H1 (cell line): ENCODE results near the gene PTP4A1. TPM values are rescaled to one million over a fixed set of nuclear protein-coding genes. Genes with fewer than 3 reads are reported as not detected.

Experiments
- CTCF ChIA-PET: fragments of 300-600 bp; sonication (Branson Sonifier 250); formaldehyde crosslinking; loops from one replicate; lab custom pipeline; 2021; ENCODE audit not compliant: partially characterized antibody; lab: Charles Lee
- POLR2A ChIA-PET: fragments of 300-600 bp; sonication (Branson Sonifier 250); formaldehyde crosslinking; loops from one replicate; lab custom pipeline; 2021; ENCODE audit warnings: inconsistent platforms; ENCODE audit not compliant: partially characterized antibody; lab: Charles Lee
- DNase-seq, 2 experiments: peaks; one replicate each; pipeline versions ENCODE4 v3.0.0 to v3.0.0-alpha.2; 2010 to 2022; ENCODE audit warnings: low spot score in 2 of 2, low read depth in 1 of 2, mixed read lengths in 1 of 2
- FAIRE-seq: peaks from 2 replicates; lab custom pipeline; 2011; peaks lifted over from hg19 to GRCh38; lab: Jason Lieb, UNC
- H2AFZ ChIP-seq: 2 replicates; pipeline ENCODE4 v1.8.1; 2012; ENCODE audit warnings: low read length, inconsistent platforms
- H2AK5ac ChIP-seq: 2 replicates; pipeline ENCODE4 v1.6.1; 2013; ENCODE audit warnings: low read depth, low read length
- H2BK120ac ChIP-seq: replicated peaks from 2 replicates; pipeline ENCODE3; 2013; ENCODE audit warnings: low read depth, low read length, inconsistent platforms
- H2BK12ac ChIP-seq: 2 replicates; pipeline ENCODE4 v1.6.1; 2013; ENCODE audit warnings: low read depth, low read length
- H2BK15ac ChIP-seq: 2 replicates; pipeline ENCODE4 v1.6.1; 2013; ENCODE audit warnings: low read length
- H2BK20ac ChIP-seq: 2 replicates; pipeline ENCODE4 v1.6.1; 2013; ENCODE audit warnings: low read length
- H2BK5ac ChIP-seq: 2 replicates; pipeline ENCODE4 v1.6.1; 2013; ENCODE audit warnings: low read depth, low read length
- H3K14ac ChIP-seq: 2 replicates; pipeline ENCODE4 v1.6.1; 2013; ENCODE audit warnings: inconsistent platforms; ENCODE audit not compliant: insufficient read length
- H3K18ac ChIP-seq: 2 replicates; pipeline ENCODE4 v1.6.1; 2013; ENCODE audit warnings: low read length; ENCODE audit errors: extremely low read depth
- H3K23ac ChIP-seq: 2 replicates; pipeline ENCODE4 v1.6.1; 2013; ENCODE audit warnings: inconsistent platforms; ENCODE audit not compliant: insufficient read length
- H3K23me2 ChIP-seq: 2 replicates; pipeline ENCODE4 v1.6.1; 2013; ENCODE audit warnings: low read depth, low read length
- H3K27ac ChIP-seq: 2 replicates; pipeline ENCODE4 v1.6.1; 2011; ENCODE audit warnings: low read depth, low read length, inconsistent platforms
- H3K27me3 ChIP-seq, 4 experiments: replicated peaks in 1 of 4; 1 replicate in 1 of 4; 2 replicates in 3 of 4; pipeline versions ENCODE4 v1.6.1 to v1.8.1; 2011 to 2013; ENCODE audit warnings: low read length in 3 of 4, mild to moderate bottlenecking in 3 of 4, inconsistent platforms in 2 of 4, mixed read lengths in 2 of 4, moderate library complexity in 1 of 4; ENCODE audit not compliant: control insufficient read depth in 3 of 4, insufficient read depth in 3 of 4; ENCODE audit errors: extremely low read depth in 1 of 4
- H3K36me3 ChIP-seq, 4 experiments: 2 replicates each; pipeline versions ENCODE4 v1.6.1 to v1.8.1; 2011 to 2013; ENCODE audit warnings: mild to moderate bottlenecking in 4 of 4, low read length in 3 of 4, moderate library complexity in 2 of 4, control low read depth in 1 of 4, inconsistent platforms in 1 of 4; ENCODE audit not compliant: insufficient read depth in 4 of 4, control insufficient read depth in 2 of 4
- H3K4ac ChIP-seq: replicated peaks from 2 replicates; pipeline ENCODE3; 2013; ENCODE audit warnings: low read length, low read depth, mixed read lengths, inconsistent platforms; ENCODE audit not compliant: insufficient read length
- H3K4me1 ChIP-seq, 4 experiments: replicated peaks in 1 of 4; 1 replicate in 1 of 4; 2 replicates in 3 of 4; pipeline versions ENCODE4 v1.6.1 to v1.8.1; 2011 to 2013; ENCODE audit warnings: low read length in 3 of 4, inconsistent platforms in 2 of 4, mixed read lengths in 1 of 4; ENCODE audit not compliant: insufficient read depth in 4 of 4, control insufficient read depth in 3 of 4
- H3K4me2 ChIP-seq, 2 experiments: 2 replicates each; pipeline versions ENCODE4 v1.6.1 to v1.8.1; 2011 to 2013; ENCODE audit warnings: low read depth in 2 of 2, low read length in 2 of 2, control low read depth in 1 of 2, inconsistent platforms in 1 of 2, mild to moderate bottlenecking in 1 of 2; ENCODE audit not compliant: insufficient read depth in 1 of 2
- H3K4me3 ChIP-seq, 4 experiments: fragments of 200-600, 300-600 bp in 1 of 4; sonication (generic), shearing (Covaris generic), sonication (Bioruptor Twin) in 1 of 4; 2 replicates each; pipeline versions ENCODE4 v1.5.1 to v1.8.1; 2011 to 2016; ENCODE audit warnings: low read length in 4 of 4, low read depth in 3 of 4, control low read depth in 2 of 4, inconsistent platforms in 2 of 4, mild to moderate bottlenecking in 2 of 4, mixed read lengths in 1 of 4, moderate library complexity in 1 of 4; ENCODE audit not compliant: insufficient read depth in 2 of 4; ENCODE audit errors: extremely low read depth in 1 of 4
- H3K56ac ChIP-seq: replicated peaks from 2 replicates; pipeline ENCODE3; 2013; ENCODE audit warnings: low read depth, mild to moderate bottlenecking, mixed read lengths, low read length, inconsistent platforms; ENCODE audit not compliant: insufficient read length
- H3K79me1 ChIP-seq: 2 replicates; pipeline ENCODE4 v1.6.1; 2013; ENCODE audit warnings: low read depth, low read length, control low read depth
- H3K79me2 ChIP-seq, 2 experiments: 2 replicates each; pipeline versions ENCODE4 v1.6.1 to v1.8.1; 2012 to 2013; ENCODE audit warnings: low read length in 2 of 2, mild to moderate bottlenecking in 2 of 2, inconsistent platforms in 1 of 2; ENCODE audit not compliant: insufficient read depth in 2 of 2, control insufficient read depth in 1 of 2
- H3K9ac ChIP-seq, 4 experiments: replicated peaks in 1 of 4; 1 replicate in 1 of 4; 2 replicates in 3 of 4; pipeline versions ENCODE4 v1.6.1 to v1.8.1; 2011 to 2013; ENCODE audit warnings: low read depth in 3 of 4, low read length in 3 of 4, control low read depth in 2 of 4, mild to moderate bottlenecking in 2 of 4, moderate library complexity in 2 of 4, inconsistent platforms in 1 of 4; ENCODE audit errors: extremely low read depth in 1 of 4
- H3K9me3 ChIP-seq, 2 experiments: 2 replicates each; pipeline versions ENCODE4 v1.6.1 to v1.8.1; 2012 to 2013; ENCODE audit warnings: mild to moderate bottlenecking in 2 of 2, moderate library complexity in 2 of 2, control low read depth in 1 of 2, inconsistent platforms in 1 of 2, low read depth in 1 of 2, low read length in 1 of 2, mixed read lengths in 1 of 2; ENCODE audit not compliant: insufficient read depth in 2 of 2
- H4K20me1 ChIP-seq, 2 experiments: replicated peaks in 1 of 2; 2 replicates each; pipeline versions ENCODE3 to v1.8.1; 2011 to 2013; ENCODE audit warnings: inconsistent platforms in 2 of 2, low read length in 2 of 2, mild to moderate bottlenecking in 1 of 2; ENCODE audit not compliant: insufficient read depth in 2 of 2, control insufficient read depth in 1 of 2
- H4K5ac ChIP-seq: 2 replicates; pipeline ENCODE4 v1.6.1; 2013; ENCODE audit warnings: low read length, low read depth, mixed read lengths, inconsistent platforms; ENCODE audit not compliant: insufficient read length
- H4K8ac ChIP-seq: 2 replicates; pipeline ENCODE4 v1.8.0; 2013; ENCODE audit warnings: mild to moderate bottlenecking, moderate library complexity, low read length, inconsistent platforms; ENCODE audit not compliant: insufficient read depth; ENCODE audit errors: extremely low read depth
- H4K91ac ChIP-seq: replicated peaks from 2 replicates; pipeline ENCODE3; 2013; ENCODE audit warnings: low read length, mixed read lengths, inconsistent platforms; ENCODE audit not compliant: insufficient read length
- ASH2L ChIP-seq: fragments of 200-600, 300-600 bp; sonication (generic); IDR thresholded peaks from one replicate; pipeline ENCODE4 v1.7.1; 2017; ENCODE audit warnings: low read length
- TBP ChIP-seq: IDR thresholded peaks from 2 replicates; pipeline ENCODE4 v1.6.1; 2011; ENCODE audit warnings: low read depth, low read length, improper control_type of control experiment
- WGBS, 2 experiments: shearing (Covaris generic) in 1 of 2; methylation state at CpG; one replicate each; pipeline versions ENCODE4 v1.1.6 to v1.1.7; 2013 to 2015; ENCODE audit warnings: low lambda C conversion rate in 2 of 2, mixed read lengths in 2 of 2, inconsistent platforms in 1 of 2, low coverage in 1 of 2, missing lambda C conversion rate in 1 of 2; ENCODE audit not compliant: insufficient replicate concordance in 2 of 2, insufficient coverage in 1 of 2, insufficient read length in 1 of 2; ENCODE audit errors: extremely low coverage in 1 of 2, missing lambda C conversion rate in 1 of 2; 5-methylcytosine and 5-hydroxymethylcytosine counted together
- polyA plus RNA-seq, 7 experiments: library from polyadenylated mRNA; depleted of rRNA in 3 of 7; stranded (reverse) in 5 of 7; unstranded in 2 of 7; fragments of >200 nt in 5 of 7; fragments of 200-250 nt in 2 of 7; gene quantifications; 1 replicate in 5 of 7; 2 replicates in 1 of 7; 4 replicates in 1 of 7; pipeline versions ENCODE4 v1.2.1 to v1.2.3, GENCODE V29; 2011 to 2013; ENCODE audit warnings: missing spikeins in 2 of 7, mixed read lengths in 2 of 7
- total RNA-seq: library from RNA; stranded (reverse); fragmentation: NEBNext Ultra II Directional; extraction: Animal tissue kit (Norgen Biotek cat#: 25700); gene quantifications from 2 replicates; pipeline ENCODE4 v1.2.1, GENCODE V29; 2021

PTP4A1 gene
- total and polyA plus RNA-seq, 2 of the 8 experiments (the other 6 are each of a cell fraction or from before 2014, with no cell fraction given) = 21.1 to 76.3 TPM

GRCh38 chr6:63554782-63555181 lies 17.5 kb upstream of the PTP4A1 start:
- Histone ChIP-seq H4K20me1 (no peaks in the 10 kb centered on the region), H2BK12ac (no peak overlapping the region), H3K79me1 (no peaks in the 10 kb centered on the region), H3K27ac (no peak overlapping the region), H3K36me3 (no peaks in the 10 kb centered on the region), H3K4me3 (no peak overlapping the region), H2BK15ac (no peak overlapping the region), H2AFZ (no peak overlapping the region), H4K91ac (no peak overlapping the region), H3K79me2 (no peaks in the 10 kb centered on the region), H3K4ac (no peak overlapping the region), H3K4me2 (no peak overlapping the region), H2BK20ac (no peak overlapping the region), H2AK5ac (no peak overlapping the region), H2BK5ac (no peak overlapping the region), H3K9ac (no peak overlapping the region), H3K4me1 (no peaks in the 10 kb centered on the region), H4K8ac (no peak overlapping the region), H3K9me3 (no peaks in the 10 kb centered on the region), H3K14ac (no peak overlapping the region), H3K56ac (no peak overlapping the region), H3K18ac (no peak overlapping the region), H4K5ac (no peak overlapping the region), H3K23me2 (no peaks in the 10 kb centered on the region)
- no peak for FAIRE-seq
- ChIA-PET POLR2A (no interaction called here), CTCF (interaction anchor here (1.3 kb wide), 1 partner anchor 202 kb away, joined by 4 read pairs; no protein-coding TSS in a partner anchor)
- 75% methylated on average over 1 of the region's 1 CpG; no CpG with 5 or more reads in 1 of the 2 experiments for WGBS, 2 experiments
- DNase-seq = no peak
- TF ChIP-seq ASH2L (no peak), TBP (no peak)
- TF ChIP-seq, all 59 proteins: peak for 0
- Histone ChIP-seq H3K23ac (no peak overlapping the region), H3K27me3 (no peaks in the 10 kb centered on the region), H2BK120ac (no peak overlapping the region)
